Glutamatergic neuron (in vitro differentiated cells): Measurements from ENCODE around the gene FNTB. TPM values are rescaled to one million over a fixed set of nuclear protein-coding genes. Genes with fewer than 3 reads are reported as not detected.
A peak's percentile ranks its signal among the peaks of the same experiment; 100 is the strongest.

ENCODE experiments used
- DNase-seq: peaks from one replicate; pipeline ENCODE4 v3.0.0; 2022
- H3K27ac Mint-ChIP-seq: one replicate; pipeline ENCODE4 v1.8.0; 2020; ENCODE audit warnings: mild to moderate bottlenecking, mixed read lengths, inconsistent platforms; ENCODE audit not compliant: unreplicated experiment
- H3K27me3 Mint-ChIP-seq: one replicate; pipeline ENCODE4 v1.8.0; 2020; ENCODE audit warnings: mild to moderate bottlenecking, moderate library complexity, mixed read lengths, inconsistent platforms; ENCODE audit not compliant: unreplicated experiment
- H3K36me3 Mint-ChIP-seq: one replicate; pipeline ENCODE4 v1.8.0; 2020; ENCODE audit warnings: mild to moderate bottlenecking, mixed read lengths, inconsistent platforms; ENCODE audit not compliant: unreplicated experiment
- H3K4me1 Mint-ChIP-seq: one replicate; pipeline ENCODE4 v1.8.0; 2020; ENCODE audit warnings: mild to moderate bottlenecking, low read depth, mixed read lengths, inconsistent platforms; ENCODE audit not compliant: unreplicated experiment
- H3K4me3 Mint-ChIP-seq: one replicate; pipeline ENCODE4 v1.8.0; 2020; ENCODE audit warnings: mild to moderate bottlenecking, mixed read lengths, inconsistent platforms; ENCODE audit not compliant: unreplicated experiment
- H3K9me3 Mint-ChIP-seq: one replicate; pipeline ENCODE4 v1.8.0; 2020; ENCODE audit warnings: mild to moderate bottlenecking, moderate library complexity, mixed read lengths, inconsistent platforms; ENCODE audit not compliant: unreplicated experiment
- total RNA-seq: library from RNA; stranded (reverse); fragmentation: NEBNext Ultra II Directional; extraction: Animal tissue kit (Norgen Biotek cat#: 25700); gene quantifications from one replicate; pipeline ENCODE4 v1.2.1, GENCODE V29; 2021; ENCODE audit not compliant: unreplicated experiment
- TF ChIP-seq, protein P1 (sequence below): fragments of 200-600 bp; sonication (generic); IDR thresholded peaks from one replicate; pipeline ENCODE4 v1.5.0; 2021; ENCODE audit not compliant: partially characterized antibody, unreplicated experiment

The FNTB gene
- total RNA-seq, 1 donor from 2014 or later, result 15.2 TPM

DNA sequence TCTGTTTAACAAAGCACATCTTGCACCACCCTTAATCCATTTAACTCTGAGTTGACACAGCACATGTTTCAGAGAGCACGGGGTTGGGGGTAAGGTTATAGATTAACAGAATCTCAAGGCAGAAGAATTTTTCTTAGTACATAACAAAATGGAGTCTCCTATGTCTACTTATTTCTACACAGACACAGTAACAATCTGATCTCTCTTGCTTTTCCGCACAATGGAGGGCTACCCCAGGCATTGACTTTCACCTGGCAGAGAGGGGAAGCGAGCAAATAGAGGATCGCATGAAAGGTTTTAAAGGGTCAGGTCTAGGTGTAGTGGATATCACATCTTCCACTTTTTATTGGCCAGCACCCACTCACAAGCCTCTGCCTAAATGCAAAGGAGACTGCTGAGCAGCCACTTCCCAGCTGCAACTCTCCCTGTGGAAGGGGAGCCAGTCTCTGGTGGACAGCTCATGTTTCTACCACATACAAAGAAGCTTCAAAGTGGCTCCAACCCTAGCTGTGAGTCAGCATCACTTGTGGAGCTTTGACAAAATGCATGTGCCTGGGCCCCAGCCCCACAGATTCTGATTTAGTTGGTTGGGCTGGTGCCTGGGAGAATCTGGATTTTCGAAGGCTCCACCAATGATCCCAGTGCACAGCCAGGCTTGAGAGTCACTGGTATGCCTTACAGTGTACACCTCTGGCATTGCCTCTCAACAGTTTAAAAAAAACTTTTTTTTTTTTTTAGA is 7.2 kb upstream of the FNTB start:
- Mint-ChIP-seq H3K9me3 (peaks cover 2% of the 10 kb centered on the region), H3K36me3 (no peaks in the 10 kb centered on the region), H3K27ac (peak overlapping the region; percentile 85), H3K4me3 (no peak overlapping the region), H3K27me3 (peaks cover 5% of the 10 kb centered on the region), H3K4me1 (peaks cover 8% of the 10 kb centered on the region)
- TF ChIP-seq, protein P1, sequence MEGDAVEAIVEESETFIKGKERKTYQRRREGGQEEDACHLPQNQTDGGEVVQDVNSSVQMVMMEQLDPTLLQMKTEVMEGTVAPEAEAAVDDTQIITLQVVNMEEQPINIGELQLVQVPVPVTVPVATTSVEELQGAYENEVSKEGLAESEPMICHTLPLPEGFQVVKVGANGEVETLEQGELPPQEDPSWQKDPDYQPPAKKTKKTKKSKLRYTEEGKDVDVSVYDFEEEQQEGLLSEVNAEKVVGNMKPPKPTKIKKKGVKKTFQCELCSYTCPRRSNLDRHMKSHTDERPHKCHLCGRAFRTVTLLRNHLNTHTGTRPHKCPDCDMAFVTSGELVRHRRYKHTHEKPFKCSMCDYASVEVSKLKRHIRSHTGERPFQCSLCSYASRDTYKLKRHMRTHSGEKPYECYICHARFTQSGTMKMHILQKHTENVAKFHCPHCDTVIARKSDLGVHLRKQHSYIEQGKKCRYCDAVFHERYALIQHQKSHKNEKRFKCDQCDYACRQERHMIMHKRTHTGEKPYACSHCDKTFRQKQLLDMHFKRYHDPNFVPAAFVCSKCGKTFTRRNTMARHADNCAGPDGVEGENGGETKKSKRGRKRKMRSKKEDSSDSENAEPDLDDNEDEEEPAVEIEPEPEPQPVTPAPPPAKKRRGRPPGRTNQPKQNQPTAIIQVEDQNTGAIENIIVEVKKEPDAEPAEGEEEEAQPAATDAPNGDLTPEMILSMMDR, result no peak
- DNase-seq, result no peak

DNA sequence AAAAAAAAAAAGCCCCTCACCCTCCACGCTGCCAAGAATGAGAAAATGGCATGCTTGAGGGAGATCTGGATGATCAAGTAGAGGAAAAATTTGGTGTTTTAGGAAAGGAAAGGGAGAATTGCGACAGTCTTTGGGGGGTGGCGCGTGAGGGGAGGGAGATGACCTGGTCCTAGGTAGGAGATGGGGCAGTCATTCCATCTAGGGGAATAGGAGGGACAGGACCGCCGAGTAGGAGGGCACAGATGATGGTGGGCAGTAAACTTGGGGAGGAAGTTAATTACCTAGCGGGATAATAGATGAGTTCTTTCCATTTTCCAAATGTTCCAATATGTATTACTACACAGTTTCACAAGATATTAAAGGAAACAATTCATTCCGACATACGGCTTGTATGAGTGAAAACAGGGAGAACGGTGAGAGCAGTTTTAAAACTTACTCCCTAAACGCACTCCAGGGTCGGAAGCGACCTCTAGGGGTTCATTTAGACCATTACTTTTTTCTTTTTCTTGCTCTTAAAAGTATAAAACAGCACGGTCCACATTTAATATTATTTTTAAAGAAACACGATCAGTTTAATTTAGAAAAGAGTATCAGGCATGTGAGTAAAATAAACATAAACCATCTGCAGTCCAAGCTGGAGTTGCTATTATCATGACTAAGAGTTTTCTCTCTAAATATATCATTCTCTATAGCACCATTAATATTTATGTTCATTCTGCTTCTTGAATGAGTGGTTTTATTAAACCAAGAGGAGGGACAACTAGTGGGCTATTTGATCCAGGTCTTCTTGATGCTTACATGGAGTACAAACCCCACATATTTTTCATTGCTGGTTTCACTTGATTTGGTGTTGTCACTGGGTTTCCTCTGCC is 3.0 kb upstream of the FNTB start:
- Mint-ChIP-seq H3K4me1 (peaks cover 6% of the 10 kb centered on the region), H3K27ac (peak overlapping the region; percentile 19), H3K4me3 (peak overlapping the region; percentile 66), H3K9me3 (peaks cover 10% of the 10 kb centered on the region), H3K36me3 (no peaks in the 10 kb centered on the region), H3K27me3 (peaks cover 7% of the 10 kb centered on the region)
- DNase-seq, result no peak
- TF ChIP-seq, protein P1, result peak; percentile 53

DNA sequence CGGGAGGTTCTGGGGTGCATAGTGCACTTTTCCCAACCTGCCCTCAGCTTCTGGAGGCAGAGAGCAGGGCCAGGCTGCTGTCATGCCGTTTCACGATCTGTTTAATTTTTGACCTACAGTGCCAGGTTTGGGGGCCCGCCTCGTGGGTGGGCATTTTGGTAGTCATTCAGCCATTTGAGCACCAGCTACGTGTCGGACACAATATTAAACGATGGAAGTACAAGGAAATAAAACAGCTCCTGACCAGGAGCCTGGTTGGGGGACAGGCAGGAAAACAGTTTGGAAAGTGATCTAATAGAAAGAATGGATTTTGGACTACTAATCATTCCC is 708 bp downstream of the FNTB start:
- DNase-seq, result no peak
- peaks cover 4% of the 10 kb centered on the region for H3K27me3 Mint-ChIP-seq
- peak overlapping the region; percentile 97 for H3K27ac Mint-ChIP-seq
- H3K36me3 Mint-ChIP-seq, result no peaks in the 10 kb centered on the region
- H3K4me3 Mint-ChIP-seq, result peak overlapping the region; percentile 99
- peaks cover 14% of the 10 kb centered on the region for H3K9me3 Mint-ChIP-seq
- TF ChIP-seq, protein P1, result no peak
- peaks cover 4% of the 10 kb centered on the region for H3K4me1 Mint-ChIP-seq

DNA sequence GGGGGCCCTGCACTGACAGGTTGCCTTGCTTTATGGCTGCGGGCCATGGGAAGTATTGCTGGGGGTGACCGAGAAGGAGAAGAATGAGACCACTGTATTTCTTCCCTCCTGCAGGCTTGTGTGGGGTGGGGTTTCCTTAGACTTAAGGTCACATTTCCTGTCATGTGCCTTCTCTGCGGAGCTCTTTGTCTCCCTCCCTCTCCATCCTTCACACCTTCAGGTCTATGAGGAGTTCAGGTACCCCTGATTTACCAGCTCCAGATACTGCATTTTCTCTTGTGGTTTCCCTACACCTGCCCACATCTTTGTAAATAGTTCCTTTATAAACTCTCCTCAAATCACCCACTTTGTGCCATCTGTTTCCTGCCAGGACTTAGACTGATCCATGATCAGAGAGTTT is 3.6 kb downstream of the FNTB start:
- no peaks in the 10 kb centered on the region for H3K4me1 Mint-ChIP-seq
- no peaks in the 10 kb centered on the region for H3K36me3 Mint-ChIP-seq
- H3K4me3 Mint-ChIP-seq, result no peak overlapping the region
- no peak overlapping the region for H3K27ac Mint-ChIP-seq
- peaks cover 1% of the 10 kb centered on the region for H3K27me3 Mint-ChIP-seq
- peaks cover 11% of the 10 kb centered on the region for H3K9me3 Mint-ChIP-seq
- DNase-seq, result no peak
- TF ChIP-seq, protein P1, result no peak

DNA sequence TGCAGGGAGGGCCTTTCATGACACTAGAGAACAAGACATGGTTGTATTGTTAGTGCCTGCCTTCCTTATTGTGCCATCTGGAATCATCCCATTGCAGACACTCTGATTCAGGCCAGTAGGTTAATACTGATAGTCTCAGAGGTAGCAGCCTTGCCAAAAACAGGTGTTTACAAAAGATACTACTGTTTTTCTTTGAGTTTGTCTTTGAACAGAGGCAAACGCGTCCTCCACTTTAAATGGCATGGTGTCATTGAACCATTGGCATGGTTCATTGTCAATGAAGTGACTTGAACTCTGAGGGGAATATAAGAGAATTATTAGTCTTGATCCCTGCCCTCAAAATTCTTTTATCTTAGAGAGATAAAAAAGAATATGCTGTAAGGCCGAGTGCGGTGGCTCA is 4.2 kb downstream of the FNTB start:
- H3K36me3 Mint-ChIP-seq, result no peaks in the 10 kb centered on the region
- no peak overlapping the region for H3K4me3 Mint-ChIP-seq
- DNase-seq, result no peak
- no peaks in the 10 kb centered on the region for H3K4me1 Mint-ChIP-seq
- no peaks in the 10 kb centered on the region for H3K27me3 Mint-ChIP-seq
- TF ChIP-seq, protein P1, result no peak
- peaks cover 10% of the 10 kb centered on the region for H3K9me3 Mint-ChIP-seq
- H3K27ac Mint-ChIP-seq, result no peak overlapping the region
